ENCODE results near the gene ZDHHC24.

Gene ZDHHC24, protein sequence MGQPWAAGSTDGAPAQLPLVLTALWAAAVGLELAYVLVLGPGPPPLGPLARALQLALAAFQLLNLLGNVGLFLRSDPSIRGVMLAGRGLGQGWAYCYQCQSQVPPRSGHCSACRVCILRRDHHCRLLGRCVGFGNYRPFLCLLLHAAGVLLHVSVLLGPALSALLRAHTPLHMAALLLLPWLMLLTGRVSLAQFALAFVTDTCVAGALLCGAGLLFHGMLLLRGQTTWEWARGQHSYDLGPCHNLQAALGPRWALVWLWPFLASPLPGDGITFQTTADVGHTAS

GRCh38 chr11:66545701-66546367, at the start of gene ZDHHC24:
ZDHHC24 (minus strand) TSS chr11:66546048; CDS start chr11:66546003, 45 bp downstream.
- H4K20me1 ChIP-seq (ENCODE audit: insufficient read depth, low read length) = no peaks in the 10 kb centered on the region
- H3K4me3 ChIP-seq (ENCODE audit: low read length) = peak within 1 kb of the TSS; percentile 98
- peak within 1 kb of the TSS; percentile 91 for H3K9ac ChIP-seq (ENCODE audit: low read length)
- H3K9me2 ChIP-seq (replicated peaks; ENCODE audit: insufficient read depth, low read length) = no peaks in the 10 kb centered on the region
- H3K36me3 ChIP-seq (replicated peaks; ENCODE audit: insufficient read depth, low read length) = no peaks in the 10 kb centered on the region
- H3F3A ChIP-seq (ENCODE audit: insufficient read depth, low read length) = peaks cover 3% of the 10 kb centered on the region; the same call in 1 of the 2 replicates
- TF ChIP-seq CTCF (IDR thresholded peaks at IDR 0.05; ENCODE audit: low read length) (no peak), EZH2 (optimal IDR thresholded peaks at IDR 0.05; ENCODE audit: low read depth, low read length) (no peak), EZH2phosphoT487 (IDR thresholded peaks at IDR 0.05; ENCODE audit: low read length) (no peak)
- DNase-seq = peak; percentile 95
- peak within 1 kb of the TSS; percentile 98 for H2AFZ ChIP-seq (ENCODE audit: low read length)
- peaks cover 5% of the 10 kb centered on the region; the same call in 1 of the 2 replicates for H3K79me2 ChIP-seq (ENCODE audit: low read length)
- H3K4me1 ChIP-seq (ENCODE audit: low read length) = peaks cover 7% of the 10 kb centered on the region; the same call in 1 of the 2 replicates
- peak within 1 kb of the TSS; percentile 94 for H3K4me2 ChIP-seq (ENCODE audit: low read depth, low read length)
- H3K9me3 ChIP-seq (replicated peaks; ENCODE audit: insufficient read depth, low read length) = no peaks in the 10 kb centered on the region
- H3K27ac ChIP-seq (ENCODE audit: low read length) = no peak within 1 kb of the TSS; the same call in 1 of the 2 replicates
- H3K27me3 ChIP-seq (replicated peaks; ENCODE audit: insufficient read depth, low read length) = peaks cover 42% of the 10 kb centered on the region

- Histone ChIP-seq H3K27me3 (replicated peaks; ENCODE audit: insufficient read depth, low read length) (peaks cover 9% of the 10 kb centered on the region; the same call in 1 of the 2 replicates), H3K9me2 (replicated peaks; ENCODE audit: insufficient read depth, low read length) (no peaks in the 10 kb centered on the region), H2AFZ (ENCODE audit: low read length) (no peak overlapping the region), H3K4me1 (ENCODE audit: low read length) (peaks cover 3% of the 10 kb centered on the region; the same call in 1 of the 2 replicates), H3K4me3 (ENCODE audit: low read length) (no peak overlapping the region), H4K20me1 (ENCODE audit: insufficient read depth, low read length) (no peaks in the 10 kb centered on the region), H3K36me3 (replicated peaks; ENCODE audit: insufficient read depth, low read length) (no peaks in the 10 kb centered on the region), H3K9ac (ENCODE audit: low read length) (no peak overlapping the region), H3K9me3 (replicated peaks; ENCODE audit: insufficient read depth, low read length) (no peaks in the 10 kb centered on the region), H3F3A (ENCODE audit: insufficient read depth, low read length) (no peaks in the 10 kb centered on the region), H3K27ac (ENCODE audit: low read length) (no peak overlapping the region), H3K4me2 (ENCODE audit: low read depth, low read length) (no peak overlapping the region), H3K79me2 (ENCODE audit: low read length) (peaks cover 8% of the 10 kb centered on the region; the same call in 1 of the 2 replicates)
- TF ChIP-seq EZH2phosphoT487 (IDR thresholded peaks at IDR 0.05; ENCODE audit: low read length) (no peak), CTCF (IDR thresholded peaks at IDR 0.05; ENCODE audit: low read length) (no peak), EZH2 (optimal IDR thresholded peaks at IDR 0.05; ENCODE audit: low read depth, low read length) (no peak)
- DNase-seq = no peak
These were observed 49.5 kb upstream of the ZDHHC24 start for GRCh38 chr11:66595245-66595904.

- Histone ChIP-seq H3K9me2 (replicated peaks; ENCODE audit: insufficient read depth, low read length) (no peaks in the 10 kb centered on the region), H3K9me3 (replicated peaks; ENCODE audit: insufficient read depth, low read length) (no peaks in the 10 kb centered on the region), H3K4me3 (ENCODE audit: low read length) (peak overlapping the region; percentile 82), H3K9ac (ENCODE audit: low read length) (peak overlapping the region; percentile 74; the same call in 1 of the 2 replicates), H2AFZ (ENCODE audit: low read length) (peak overlapping the region; percentile 95), H3K27ac (ENCODE audit: low read length) (no peak overlapping the region), H3K79me2 (ENCODE audit: low read length) (peaks cover 8% of the 10 kb centered on the region; the same call in 1 of the 2 replicates), H3K4me1 (ENCODE audit: low read length) (peaks cover 3% of the 10 kb centered on the region; the same call in 1 of the 2 replicates), H4K20me1 (ENCODE audit: insufficient read depth, low read length) (no peaks in the 10 kb centered on the region), H3K27me3 (replicated peaks; ENCODE audit: insufficient read depth, low read length) (peaks cover 15% of the 10 kb centered on the region; the same call in 1 of the 2 replicates), H3F3A (ENCODE audit: insufficient read depth, low read length) (no peaks in the 10 kb centered on the region), H3K36me3 (replicated peaks; ENCODE audit: insufficient read depth, low read length) (no peaks in the 10 kb centered on the region), H3K4me2 (ENCODE audit: low read depth, low read length) (peak overlapping the region; percentile 92)
- TF ChIP-seq CTCF (IDR thresholded peaks at IDR 0.05; ENCODE audit: low read length) (no peak), EZH2phosphoT487 (IDR thresholded peaks at IDR 0.05; ENCODE audit: low read length) (no peak), EZH2 (optimal IDR thresholded peaks at IDR 0.05; ENCODE audit: low read depth, low read length) (no peak)
- DNase-seq = no peak
These were observed 47.8 kb upstream of the ZDHHC24 start for GRCh38 chr11:66593650-66594049.
